Measurements from ENCODE around the gene TSFM.
"Not testable (repeated sequence)": the region's sequence is repeated elsewhere in the genome, so short reads cannot be mapped to it uniquely, and the experiment has no call there.

TSFM gene

DNA sequence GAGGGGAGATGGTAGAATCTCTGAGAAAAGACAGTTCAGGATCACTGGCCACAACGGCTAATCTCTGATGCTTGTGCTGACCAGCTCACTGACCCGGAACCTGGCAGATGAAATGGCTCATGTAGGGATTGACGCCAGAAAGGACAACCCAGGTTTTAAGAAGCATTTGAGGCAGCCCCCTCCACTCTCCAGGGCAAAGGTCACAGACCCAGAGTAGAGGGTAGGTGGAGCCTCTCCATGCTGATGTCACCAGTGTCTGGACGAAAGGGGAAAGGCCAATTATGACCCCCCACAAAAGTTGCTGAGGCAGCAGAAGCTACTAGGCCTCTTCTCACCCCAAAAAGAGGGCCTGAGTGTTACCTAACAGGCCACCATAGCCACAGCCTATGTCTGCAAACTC lies 11.9 kb upstream of the TSFM start:
- H3K4me3 ChIP-seq (ENCODE audit: low read depth, low read length): peak overlapping the region; percentile 89; the same call in 1 of the 2 replicates
- TF ChIP-seq, protein P1, sequence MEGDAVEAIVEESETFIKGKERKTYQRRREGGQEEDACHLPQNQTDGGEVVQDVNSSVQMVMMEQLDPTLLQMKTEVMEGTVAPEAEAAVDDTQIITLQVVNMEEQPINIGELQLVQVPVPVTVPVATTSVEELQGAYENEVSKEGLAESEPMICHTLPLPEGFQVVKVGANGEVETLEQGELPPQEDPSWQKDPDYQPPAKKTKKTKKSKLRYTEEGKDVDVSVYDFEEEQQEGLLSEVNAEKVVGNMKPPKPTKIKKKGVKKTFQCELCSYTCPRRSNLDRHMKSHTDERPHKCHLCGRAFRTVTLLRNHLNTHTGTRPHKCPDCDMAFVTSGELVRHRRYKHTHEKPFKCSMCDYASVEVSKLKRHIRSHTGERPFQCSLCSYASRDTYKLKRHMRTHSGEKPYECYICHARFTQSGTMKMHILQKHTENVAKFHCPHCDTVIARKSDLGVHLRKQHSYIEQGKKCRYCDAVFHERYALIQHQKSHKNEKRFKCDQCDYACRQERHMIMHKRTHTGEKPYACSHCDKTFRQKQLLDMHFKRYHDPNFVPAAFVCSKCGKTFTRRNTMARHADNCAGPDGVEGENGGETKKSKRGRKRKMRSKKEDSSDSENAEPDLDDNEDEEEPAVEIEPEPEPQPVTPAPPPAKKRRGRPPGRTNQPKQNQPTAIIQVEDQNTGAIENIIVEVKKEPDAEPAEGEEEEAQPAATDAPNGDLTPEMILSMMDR (IDR thresholded peaks at IDR 0.05; ENCODE audit: low read depth, low read length): no peak

DNA sequence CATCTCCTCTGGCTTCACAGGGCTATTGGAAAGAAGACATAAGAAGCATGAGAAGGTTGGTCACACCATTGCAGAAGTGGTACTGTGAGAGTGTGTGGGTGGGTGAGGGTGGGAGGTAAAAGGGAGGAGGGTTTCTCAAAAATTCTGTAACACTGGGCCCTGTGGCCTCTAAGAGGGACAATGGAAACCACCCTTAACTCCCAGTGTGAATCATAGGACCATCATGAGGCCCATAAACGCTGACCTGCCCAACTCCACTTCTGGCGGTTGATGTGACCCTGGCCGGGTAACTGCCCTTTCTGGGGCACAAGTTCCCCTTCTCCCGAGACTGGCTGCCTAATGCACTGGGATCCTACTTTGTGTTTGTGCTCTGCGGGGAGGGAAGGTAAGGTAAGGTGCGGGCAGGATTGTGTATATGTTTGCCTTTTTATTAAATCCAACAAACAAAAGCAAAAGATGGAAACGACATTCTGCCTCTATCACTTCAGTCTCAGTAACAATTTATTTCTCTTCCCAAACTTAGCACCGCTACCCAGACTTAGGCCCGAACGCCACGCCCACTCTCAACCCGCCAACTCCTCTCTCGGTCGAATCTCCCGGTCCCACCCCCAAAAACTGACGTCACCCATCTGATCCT lies 11.2 kb upstream of the TSFM start:
- TF ChIP-seq, protein P1 (IDR thresholded peaks at IDR 0.05; ENCODE audit: low read depth, low read length): no peak
- peak overlapping the region; percentile 89 for H3K4me3 ChIP-seq (ENCODE audit: low read depth, low read length)

DNA sequence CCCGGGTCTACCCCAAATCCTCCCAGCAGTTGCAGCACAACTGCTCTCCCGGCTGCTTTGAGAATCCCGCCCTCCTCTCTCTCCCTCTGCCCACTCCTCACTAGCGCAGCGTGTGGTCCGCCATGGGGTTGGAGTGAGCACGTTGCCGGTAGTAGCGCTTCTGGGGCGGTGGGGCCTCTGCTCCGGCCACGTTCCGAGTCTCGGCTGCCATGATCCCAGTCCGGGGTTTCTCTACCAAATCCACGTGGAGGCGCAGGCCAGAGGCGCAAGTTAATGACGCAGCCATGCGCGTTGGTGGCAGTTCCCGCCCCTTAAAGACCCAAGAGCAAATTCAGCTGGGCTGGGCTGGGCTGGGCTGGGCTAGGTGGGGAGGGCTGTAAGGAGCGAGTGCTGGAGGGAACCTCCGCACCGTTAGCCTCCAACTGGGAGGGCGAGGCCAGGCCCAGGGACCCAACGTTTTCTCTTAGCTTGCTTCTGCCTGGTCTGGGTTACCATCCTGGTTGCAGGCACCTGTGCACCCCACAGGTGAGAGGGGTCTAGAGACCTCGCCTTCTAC lies 10.6 kb upstream of the TSFM start, which contains the start of gene METTL1:
TSS of gene METTL1 (minus strand) at position 233 of the 556 bp plus-strand sequence. CDS start at position 211, 22 bp downstream.
- H3K4me3 ChIP-seq (ENCODE audit: low read depth, low read length): peak within 1 kb of the TSS; percentile 89
- TF ChIP-seq, protein P1 (IDR thresholded peaks at IDR 0.05; ENCODE audit: low read depth, low read length): no peak

DNA sequence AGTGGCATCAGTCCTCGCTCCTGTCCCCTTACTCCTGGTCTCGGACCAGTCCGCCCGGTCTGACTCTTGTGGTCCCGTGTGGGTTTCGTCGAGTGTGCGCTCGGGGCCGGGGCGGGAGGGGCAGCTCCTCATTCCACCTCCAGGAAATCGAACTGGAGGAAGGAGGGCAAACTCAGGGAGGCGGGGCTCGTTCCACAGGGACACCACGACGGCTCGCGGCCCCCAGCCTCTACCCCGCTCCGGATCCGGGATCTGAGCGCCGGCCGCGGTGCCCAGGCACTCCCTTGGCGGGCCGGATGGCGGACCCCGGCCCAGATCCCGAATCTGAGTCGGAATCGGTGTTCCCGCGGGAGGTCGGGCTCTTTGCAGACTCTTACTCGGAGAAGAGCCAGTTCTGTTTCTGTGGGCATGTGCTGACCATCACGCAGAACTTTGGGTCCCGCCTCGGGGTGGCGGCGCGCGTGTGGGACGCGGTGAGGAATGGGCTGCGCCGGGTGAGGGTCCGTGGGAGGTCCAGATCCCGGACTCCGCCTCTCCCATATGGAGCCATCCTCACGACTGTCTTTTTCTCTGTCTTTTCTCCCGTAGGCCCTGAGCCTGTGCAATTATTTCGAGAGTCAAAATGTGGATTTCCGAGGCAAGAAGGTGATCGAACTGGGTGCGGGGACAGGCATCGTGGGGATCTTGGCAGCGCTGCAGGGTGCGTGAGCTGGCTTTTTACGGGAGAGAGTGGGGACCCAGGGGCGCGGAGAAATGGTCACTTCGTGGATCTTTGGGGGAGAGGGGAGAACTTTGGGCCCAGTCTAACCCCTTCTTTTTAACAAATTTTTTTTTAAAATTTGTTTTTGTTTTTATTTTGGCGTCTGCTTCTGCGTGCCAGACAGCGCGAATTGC lies 9.9 kb upstream of the TSFM start, which contains the start of gene EEF1AKMT3:
TSS of gene EEF1AKMT3 (plus strand) at position 186 of the 894 bp plus-strand sequence. CDS start at position 297, 111 bp downstream.
- H3K4me3 ChIP-seq (ENCODE audit: low read depth, low read length): peak within 1 kb of the TSS; percentile 89
- TF ChIP-seq, protein P1 (IDR thresholded peaks at IDR 0.05; ENCODE audit: low read depth, low read length): no peak

DNA sequence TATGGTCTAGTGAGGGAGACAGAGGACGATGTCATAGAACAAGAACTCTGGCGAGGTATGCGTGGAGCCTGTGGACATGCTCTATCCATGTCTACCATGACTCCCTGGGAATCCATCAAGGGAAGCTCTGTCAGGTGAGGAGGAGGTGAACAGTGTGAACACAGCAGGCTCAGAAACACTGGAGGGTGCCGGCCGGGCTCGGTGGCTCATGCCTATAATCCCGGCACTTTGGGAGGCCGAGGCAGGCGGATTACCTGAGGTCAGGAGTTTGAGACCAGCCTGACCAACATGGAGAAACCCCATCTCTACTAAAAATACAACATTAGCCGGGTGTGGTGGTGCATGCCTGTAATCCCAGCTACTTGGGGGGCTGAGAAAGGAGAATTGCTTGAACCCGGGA lies 8.0 kb upstream of the TSFM start:
- not testable (repeated sequence) for H3K4me3 ChIP-seq (ENCODE audit: low read depth, low read length)

DNA sequence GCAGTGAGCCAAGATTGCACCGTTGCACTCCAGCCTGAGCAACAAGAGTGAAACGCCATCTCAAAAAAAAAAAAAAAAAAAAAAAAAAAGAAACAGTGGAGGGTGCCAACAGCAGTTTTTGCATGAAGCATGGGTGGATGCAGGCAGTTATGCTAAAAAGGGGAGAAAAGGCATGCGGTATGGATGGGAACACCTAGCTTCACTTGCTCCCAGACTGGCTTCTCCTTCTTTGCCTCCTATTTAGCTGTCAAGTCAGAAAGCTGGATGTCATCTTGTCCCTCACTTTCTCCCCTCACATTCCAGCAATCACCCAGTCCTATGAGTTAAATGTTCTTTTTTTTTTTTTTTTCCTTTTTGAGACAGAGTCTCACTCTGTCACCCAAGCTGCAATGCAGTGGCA lies 7.5 kb upstream of the TSFM start:
- TF ChIP-seq, protein P1 (IDR thresholded peaks at IDR 0.05; ENCODE audit: low read depth, low read length): no peak
- H3K4me3 ChIP-seq (ENCODE audit: low read depth, low read length): no peak overlapping the region

DNA sequence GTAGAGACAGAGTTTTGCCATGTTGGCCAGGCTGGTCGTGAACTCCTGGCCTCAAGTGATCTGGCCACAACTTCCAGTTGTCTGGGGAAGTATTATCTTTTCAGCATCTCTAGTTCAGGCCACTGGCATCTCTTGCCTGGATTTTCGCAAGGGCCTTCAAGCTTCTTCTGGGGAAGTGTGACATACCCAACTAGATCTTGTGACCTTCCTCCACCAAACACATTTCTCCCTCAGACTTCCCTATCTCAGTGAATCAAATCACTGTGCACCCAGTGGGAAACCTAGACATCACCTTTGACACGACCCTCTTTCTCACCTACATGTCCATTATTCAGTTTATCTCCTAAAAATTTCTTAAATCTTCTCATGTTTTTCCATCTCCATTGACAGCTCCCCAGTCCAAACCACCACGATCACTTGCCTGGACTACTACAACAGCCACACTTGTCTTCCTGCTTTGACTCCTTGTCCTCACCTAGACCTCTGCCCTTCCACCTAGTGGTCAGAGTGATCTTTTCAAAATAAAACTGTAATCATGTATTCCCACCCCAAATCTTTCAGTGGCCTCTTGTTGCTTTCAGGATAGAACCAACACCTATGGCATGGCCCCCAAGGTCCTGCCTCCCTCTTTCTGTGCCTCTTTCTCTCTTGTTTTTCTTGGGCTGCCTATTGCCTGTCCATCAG lies 6.9 kb upstream of the TSFM start:
- TF ChIP-seq, protein P1 (IDR thresholded peaks at IDR 0.05; ENCODE audit: low read depth, low read length): no peak
- no peak overlapping the region for H3K4me3 ChIP-seq (ENCODE audit: low read depth, low read length)
